GM18870 (cell line): ENCODE data around the gene WDFY2.

Experiments used
- ATAC-seq: cut with Tn5 transposase; IDR thresholded peaks from one replicate; pipeline ENCODE4 v1.9.1; 2021; ENCODE audit warnings: moderate library complexity; ENCODE audit not compliant: unreplicated experiment

The WDFY2 gene

DNA sequence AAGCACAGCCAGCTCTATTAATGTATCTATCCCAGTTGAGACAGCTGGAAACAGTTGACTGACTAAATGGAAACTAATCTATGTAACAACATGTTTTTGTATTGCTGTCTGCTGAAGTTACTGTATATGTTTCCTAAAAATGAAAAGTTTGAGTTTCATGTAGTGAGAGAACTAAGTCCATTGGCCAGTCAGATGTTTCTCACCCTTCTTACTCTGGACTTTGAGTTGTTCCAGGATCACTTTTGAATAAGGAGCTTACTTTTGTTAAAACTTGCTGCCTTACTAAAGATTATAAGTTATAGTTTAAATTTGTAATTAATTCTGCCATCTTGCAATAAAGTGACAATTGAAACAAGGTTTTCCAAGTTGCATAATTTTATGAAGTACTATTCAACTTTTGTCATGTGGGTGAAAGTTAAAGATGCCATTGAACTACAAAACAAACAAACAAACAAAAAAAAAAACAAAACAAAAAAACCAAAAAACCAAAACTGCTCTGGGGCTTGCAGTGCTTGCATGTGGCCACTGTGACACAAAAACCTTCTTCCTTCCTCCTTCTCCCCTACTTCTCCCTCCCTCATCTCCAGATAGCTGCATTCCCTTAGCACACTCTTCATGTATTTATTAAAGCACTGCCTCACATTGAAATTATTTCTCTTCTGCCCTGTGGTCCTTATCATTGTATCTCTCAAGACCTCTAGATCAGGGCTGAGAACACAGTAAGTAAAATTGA lies 15.3 kb downstream of the WDFY2 start:
- no peak for ATAC-seq

DNA sequence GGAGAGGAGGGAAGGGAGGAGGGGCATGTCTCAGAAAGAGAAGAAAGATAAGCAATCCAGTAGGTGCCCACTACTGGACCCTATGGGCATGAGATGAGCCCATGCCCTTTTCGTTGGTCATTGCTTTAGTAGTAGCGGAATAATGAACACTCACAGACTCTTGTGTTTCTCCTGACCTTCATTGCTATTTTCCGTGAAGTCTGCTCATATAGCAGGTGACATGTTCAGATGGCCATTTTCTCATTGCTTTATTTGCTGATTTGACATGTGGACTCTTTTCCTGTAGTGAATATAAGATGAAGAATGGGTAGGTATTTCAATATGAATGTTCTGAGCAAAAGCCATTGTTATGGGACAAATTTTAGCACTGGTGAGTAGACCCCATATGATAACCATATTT lies 16.4 kb downstream of the WDFY2 start:
- no peak for ATAC-seq

DNA sequence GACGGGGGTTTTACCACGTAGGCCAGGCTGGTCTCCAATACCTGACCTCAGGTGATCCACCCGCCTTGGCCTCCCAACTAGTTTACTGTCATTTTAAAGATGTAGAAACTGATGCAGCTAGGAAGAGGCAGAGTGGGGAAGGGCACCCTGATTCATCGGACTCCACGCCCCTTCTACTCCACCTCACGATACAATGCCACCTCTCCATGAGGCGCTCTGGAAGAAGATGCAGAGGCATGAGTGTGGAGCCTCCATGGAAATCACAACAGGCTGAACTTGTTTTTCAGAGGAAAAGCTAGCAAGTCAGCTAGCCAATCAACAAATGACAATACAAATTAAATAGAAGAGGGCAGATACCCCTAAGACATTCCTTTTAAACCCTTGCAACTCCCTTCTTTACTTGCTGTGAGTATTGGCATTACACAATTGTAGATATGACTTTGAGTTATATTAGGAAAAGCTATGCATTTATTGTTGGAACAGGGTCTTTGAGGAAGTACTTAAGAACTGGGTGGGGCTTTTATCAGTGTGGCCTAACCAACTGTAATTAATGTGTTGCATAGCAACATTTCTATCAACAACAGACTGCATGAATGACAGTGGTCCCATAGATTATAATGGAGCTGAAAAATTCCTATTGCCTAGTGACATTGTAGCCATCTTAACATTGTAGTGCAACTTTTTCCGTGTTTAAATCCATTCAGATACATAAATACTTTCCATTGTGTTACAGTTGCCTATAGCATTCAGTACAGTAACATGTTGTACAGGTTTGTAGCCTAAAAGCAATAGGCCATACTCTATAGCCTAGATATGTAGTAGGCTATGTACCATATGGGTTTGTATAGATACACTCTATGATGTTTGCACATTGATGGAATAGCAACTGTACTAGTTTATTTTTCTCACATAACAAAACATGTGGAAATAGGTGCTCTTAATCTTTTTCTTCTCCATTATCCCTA lies 17.6 kb downstream of the WDFY2 start:
- no peak for ATAC-seq

DNA sequence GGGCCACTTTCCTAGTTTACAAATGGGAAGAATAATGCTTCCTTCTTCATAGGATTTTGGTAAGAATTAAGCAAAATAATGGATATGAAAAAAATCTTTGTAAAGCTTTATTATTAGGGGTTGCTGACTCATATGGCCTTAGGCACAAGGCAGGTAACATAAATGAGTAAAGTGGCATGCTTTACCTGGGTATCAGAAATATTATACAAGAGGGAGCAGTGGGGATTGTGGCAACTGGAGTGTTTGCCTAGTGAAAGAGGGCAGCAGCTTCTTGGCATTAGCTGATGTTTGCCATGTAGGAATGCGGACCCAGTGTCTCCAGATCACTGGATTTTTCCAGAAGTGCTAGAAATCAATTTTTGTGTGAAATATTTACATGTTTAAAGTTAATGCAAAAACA lies 19.5 kb downstream of the WDFY2 start:
- ATAC-seq: no peak

DNA sequence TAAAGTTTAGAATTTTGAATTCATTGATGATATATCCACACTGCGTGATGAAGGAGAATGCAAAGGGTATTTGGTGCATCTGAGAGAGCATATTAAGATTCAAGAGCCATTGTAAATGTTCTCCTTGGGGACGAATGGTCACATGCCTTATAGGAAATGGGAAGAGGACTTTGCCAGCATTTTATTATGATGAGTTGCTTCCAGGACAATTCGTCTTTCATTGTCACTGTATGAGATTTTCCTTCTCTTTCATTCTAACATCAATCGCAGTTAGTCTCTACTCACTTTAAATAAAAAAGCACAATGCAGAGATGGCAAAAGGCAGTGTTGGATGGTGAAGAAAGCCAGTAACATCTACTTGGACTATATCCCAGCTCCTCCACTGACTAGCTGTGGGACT lies 21.4 kb downstream of the WDFY2 start:
- no peak for ATAC-seq

DNA sequence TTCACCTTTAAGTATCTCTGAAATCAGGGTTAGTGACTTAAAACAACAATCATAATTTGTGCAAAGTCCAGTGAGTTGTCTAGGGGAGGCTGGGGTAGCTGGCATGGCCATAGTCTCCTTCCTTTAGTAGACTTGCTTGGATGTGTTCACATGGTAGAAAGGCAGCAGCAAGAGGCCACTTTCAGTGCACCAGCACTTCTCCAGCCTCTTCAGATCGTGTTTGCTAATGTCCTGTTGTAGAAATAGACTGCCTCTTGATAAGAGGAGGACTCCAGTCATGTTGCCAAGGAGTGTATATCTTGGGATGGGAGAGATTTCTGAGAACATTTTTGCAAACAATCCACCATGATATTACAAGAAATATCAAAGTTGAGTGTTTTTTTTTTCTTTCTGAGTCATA lies 22.9 kb downstream of the WDFY2 start:
- ATAC-seq: no peak

DNA sequence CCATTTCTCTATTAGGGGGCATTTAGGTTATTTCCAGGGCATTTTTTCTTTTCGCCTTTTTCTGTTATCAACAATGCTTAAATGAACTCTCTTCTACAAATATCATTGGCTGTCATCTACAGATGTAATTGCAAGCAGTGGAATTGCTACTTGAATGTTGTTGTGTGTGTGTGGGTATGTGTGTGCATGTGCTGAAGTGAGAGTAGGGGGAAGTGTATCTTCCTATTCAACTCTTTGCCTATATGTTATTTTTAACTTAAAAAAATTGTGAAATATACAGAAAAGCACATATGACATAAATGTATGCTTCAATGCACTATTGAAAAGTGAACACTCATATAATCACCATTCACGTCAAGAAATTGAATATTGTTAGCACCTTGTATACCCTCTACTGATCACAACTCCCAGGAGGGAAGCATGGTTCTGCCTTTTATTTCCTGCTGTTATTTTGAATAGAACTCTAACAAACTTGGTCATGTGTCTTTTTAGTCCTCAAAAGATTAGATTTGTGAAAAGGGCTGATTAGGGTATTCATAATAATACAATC lies 24.7 kb downstream of the WDFY2 start:
- no peak for ATAC-seq

DNA sequence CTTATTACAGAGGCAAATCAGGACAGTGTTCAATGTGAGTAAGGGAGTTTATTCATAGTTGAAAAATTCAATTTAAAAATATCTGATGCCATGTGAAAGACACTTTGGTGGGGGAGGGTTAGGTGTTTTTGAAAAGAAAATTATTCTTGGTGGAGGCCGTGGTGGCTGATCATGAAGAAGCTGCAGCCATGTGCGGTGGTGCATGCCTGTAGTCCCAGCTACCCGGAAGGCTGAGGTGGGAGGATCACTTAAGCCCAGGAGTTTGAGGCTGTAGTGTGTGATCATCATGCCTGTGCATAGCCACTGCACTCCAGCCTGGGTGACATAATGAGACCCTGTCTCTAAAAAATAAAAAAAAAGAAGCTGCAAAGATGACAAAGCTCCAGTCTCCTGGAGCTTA lies 28.6 kb downstream of the WDFY2 start:
- ATAC-seq: no peak

DNA sequence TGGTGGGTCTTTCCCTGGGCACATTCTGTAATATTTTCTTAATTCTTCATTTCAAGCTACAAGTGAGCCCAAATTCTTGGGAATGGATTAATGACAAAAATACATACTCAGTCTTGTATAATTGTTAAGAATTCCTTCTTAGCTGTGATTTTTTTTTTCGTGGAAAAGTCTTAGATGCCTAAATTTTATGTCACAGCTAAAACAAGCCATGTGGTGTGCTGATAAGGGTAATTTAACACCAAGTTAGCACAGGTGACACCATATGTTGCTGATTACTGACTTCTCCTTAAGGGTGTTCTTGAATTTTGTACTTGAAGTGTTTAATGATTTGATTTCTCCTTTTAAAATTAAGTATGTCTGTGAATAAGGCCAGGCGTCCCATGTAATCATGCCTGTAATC lies 29.3 kb downstream of the WDFY2 start:
- ATAC-seq: no peak

DNA sequence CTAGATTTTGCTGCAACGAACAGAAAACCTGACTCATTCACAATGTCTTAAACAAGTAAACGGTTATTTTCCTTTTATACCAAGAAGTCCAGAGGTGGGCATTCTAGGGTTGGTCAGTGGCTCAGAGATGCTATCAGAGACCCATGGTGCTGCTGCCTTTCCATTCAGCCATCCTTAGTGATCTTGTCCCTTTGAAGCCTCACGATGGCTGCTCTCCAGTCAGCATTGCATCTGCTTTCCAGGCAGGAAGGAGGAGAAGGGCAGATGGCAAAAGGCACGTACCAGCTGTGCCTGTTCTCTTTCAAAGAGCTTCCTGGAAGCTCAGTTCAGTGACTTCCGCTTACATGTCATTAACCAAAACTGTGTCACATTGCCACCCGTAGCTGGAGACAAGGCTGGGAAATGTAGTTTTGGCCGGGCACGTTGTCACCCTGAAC lies 30.1 kb downstream of the WDFY2 start:
- ATAC-seq: peak; percentile 84

DNA sequence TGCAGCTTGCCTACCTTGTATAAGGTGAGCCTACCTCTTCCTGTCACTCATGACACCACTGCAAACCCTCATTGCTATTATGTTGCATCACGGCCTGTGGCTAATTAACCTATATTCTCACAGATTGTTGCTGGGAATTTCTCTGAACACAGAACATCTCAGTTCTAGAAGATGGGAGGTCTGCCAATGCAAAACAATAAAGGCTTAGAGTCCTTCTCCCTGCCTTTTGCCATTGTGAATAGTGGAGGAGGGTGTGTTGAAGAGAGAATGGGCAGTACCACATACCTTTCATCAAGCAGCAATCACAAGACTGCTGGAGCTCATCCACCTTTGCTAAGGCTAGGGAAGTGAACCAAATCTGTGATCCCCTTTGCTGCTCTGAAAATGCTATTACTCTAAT lies 34.4 kb downstream of the WDFY2 start:
- no peak for ATAC-seq

DNA sequence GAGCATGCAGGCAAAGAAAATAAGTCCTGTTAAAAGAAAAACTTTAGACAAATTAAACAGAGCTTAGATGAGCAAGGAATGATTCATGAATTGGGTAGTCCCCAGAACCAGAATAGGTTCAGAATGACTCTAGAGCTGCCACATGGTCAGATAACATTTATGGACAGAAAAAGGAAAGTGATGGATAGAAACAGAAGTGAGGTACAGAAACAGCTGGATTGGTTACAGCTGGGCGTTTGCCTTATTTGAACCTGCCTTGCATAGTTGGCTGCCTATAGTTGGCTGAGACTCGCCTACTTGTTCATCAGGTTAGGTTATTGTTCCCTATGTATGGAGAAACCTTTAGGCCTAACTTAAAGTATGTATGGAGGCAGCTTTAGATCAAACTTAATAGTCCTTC lies 35.4 kb downstream of the WDFY2 start:
- peak; percentile 51 for ATAC-seq

DNA sequence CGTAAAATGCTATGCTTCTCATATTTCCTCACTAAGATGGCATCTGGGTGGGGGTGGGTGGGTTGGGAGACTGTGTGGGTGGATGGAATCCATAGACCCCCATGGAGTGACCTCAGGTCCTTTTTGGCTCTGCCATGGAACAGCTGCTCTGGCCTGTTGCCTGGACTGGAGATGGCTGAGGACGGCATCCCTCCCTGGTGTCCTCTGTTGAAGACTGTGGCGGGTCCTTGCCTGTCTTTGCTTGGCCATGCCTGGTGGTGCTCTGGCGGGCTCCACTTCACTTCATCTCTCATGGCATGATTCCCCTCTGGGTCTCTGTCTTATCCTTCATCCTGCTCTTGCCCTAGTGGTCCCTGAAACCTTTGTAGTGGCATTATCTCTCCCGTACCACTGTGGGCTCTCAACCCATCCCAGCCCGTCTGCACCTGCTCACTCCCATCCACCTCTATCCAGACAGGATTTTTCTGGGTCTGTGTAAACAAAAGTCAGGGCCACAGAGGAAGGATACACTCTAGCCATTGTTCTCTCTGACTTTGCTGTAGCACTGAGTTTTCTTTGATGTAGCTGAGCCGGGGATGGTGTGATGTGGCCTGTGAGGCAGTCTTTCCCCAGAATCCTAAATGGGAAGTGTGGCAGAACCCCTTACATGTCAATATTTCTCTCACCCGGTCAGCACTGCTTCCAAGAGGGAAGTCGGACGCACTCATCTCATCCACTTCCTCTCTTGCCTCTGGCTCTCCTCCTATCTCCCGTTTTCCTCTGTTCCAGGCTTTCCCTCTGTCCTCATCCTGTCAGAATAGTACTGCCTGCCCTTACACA lies 36.1 kb downstream of the WDFY2 start:
- no peak for ATAC-seq

DNA sequence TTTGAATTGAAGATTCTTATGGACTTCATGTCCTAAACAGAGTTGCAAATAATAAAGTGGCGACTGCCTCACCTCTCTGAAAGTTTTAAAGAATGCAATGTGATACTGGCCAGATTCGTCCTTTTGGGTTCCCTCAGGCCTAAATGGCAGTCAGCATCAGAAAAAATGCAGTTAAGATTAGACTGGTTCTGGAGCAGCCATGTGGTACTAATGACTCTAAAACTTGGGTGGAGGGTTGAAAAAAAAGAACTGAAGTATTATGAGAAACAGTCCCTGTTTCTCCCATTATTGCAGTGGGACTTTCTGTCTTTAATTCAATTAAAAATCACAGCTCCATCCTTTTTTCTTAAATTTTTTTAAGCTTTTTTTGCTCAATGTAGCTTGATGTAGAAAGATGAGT lies 37.3 kb downstream of the WDFY2 start:
- ATAC-seq: no peak

DNA sequence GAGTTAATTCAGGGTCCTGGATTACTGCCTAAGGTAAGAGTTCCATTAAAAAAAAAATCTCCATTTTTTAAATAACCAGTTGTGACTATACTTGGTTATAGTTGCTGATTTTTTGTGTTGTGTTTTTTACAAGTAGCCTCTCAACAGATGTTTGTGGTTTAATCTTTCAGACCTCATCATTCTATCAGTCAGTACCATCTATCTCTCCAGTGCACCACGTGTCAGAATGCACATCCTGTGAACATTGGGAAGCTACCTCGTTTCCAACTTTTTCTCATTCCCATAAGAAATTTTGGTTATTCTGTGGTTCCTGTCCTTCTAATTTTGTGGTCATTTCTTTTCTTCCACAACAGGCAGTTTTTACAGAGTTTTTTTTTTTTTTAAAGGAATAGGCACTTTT lies 39.2 kb downstream of the WDFY2 start:
- no peak for ATAC-seq

DNA sequence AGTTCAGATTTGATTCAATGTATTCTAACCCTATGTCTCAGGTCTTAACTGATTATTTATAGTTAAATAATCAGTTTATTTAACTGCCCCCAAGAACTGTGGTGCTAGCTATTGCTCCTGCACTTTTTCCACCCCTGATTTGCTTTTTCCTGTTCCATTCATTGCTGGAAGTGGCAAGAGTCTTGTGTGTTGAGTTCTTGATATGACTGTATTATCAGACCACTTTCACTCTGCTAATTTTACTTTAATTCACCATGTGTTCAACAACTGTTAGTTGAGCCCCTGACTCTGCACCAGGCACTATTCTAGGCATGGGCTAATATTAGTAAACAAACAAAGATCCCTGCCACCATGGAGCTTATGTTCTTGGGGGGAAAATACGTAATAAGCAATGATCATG lies 39.9 kb downstream of the WDFY2 start:
- ATAC-seq: no peak

DNA sequence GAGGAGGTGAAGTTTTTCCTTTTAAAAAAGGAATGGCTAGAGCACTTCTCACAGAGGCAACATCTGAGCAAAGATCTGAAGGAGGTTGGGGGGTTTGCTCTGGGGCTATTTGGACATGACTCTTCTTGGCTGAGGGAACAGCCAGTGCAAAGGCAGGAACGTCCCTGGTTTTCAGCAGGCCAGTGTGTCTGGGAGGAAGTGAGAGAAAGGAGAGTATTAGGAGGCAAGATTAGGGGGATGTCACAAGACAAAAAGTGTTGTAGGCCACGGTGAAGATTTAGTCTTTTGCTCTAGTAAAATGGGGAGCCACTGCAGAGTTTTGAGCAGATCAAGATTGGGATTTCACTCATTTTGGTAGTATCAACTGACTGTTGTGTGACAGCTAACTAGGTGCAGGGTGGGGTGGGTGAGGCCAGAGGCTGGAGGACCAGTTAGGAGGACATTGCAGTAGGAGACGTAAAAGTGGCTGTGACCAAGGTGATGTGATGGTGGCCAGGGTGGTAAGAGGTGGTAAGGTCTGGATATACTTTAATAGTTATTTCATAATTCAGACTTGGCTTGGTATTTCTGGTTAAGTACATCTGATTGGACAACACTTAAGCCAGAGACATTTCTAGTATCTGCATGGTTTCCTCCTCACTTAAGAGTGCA lies 40.6 kb downstream of the WDFY2 start:
- no peak for ATAC-seq

DNA sequence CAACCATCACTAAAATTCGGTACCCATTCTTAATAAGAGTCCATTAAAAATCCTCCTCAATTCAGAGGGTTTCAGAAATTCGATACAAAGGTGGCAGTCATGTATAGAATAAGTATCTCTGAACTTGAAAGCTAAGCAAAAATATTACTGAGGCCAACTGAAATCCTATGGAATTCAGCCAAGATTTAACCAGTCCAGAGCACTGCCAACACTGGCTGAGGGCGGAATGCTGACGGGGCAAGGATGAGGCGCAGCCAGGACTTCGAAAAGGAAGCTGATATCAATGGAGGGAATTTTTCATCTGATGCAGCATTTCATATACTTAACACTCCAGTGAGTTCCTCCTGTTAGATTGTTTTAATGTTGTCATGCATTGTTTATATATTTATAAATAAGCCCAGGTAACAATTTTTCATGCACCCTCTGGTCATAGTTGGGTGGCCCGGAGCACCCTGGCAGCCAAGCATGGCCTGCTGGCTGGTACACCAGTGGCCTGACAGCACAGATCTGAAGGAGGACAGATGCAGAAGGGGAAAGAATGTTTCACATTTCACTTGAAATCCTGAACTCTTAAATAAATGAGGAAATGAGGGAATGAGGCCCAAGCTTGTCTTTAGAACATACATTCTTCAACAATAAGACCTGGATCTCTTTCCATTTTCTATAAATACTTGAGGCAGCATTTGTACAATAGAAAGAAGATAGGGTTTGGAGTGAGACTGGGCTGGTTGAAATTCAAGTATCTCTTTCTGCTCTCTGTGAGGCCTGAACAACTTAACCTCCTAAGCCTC lies 41.5 kb downstream of the WDFY2 start:
- ATAC-seq: no peak

DNA sequence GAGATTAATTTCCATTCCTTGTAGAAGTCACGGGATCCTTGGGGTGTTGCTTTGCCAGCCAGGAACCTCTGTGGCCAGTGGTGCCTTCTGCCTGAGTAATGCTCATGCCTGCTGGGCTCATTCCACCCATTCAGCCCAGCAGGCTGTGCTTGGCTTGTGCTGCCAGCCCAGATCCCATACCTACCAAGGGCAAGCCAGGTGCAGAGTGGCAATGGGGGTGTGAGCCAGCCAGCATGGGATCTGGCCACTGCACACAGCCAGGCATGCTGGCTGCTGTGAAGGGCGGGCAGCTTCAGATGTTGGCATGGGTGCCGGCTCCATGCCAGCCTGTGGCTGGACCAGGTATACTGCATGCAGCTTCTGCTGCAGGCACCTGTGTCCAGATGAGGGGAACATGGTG lies 42.5 kb downstream of the WDFY2 start:
- no peak for ATAC-seq
